HepG2 (cell line): Measurements from ENCODE around the gene SSH3. TPM values are rescaled to one million over a fixed set of nuclear protein-coding genes. Genes with fewer than 3 reads are reported as not detected.

Experiments used
- ATAC-seq: fragments of 200-7000 bp; cut with Tn5 transposase; 3 replicates; pipeline ENCODE4 v1.9.1; 2020; ENCODE audit warnings: mild to moderate bottlenecking, moderate library complexity
- BruUV-seq: library from RNA; stranded (reverse); fragments of 400-500 nt; replicated peaks from 2 replicates; lab custom pipeline; 2021; lab: Mats Ljungman, UMichigan
- CTCF ChIA-PET: fragments of 300-600 bp; formaldehyde crosslinking; extraction: SDS; loops from one replicate; lab custom pipeline; 2021; ENCODE audit warnings: low total read pairs, inconsistent platforms, low intra/inter-chr PET ratio; lab: Yijun Ruan, JAX
- POLR2A ChIA-PET: fragments of 350-600 bp; sonication (Branson Sonifier 250); formaldehyde crosslinking; loops from one replicate; lab custom pipeline; 2020; ENCODE audit warnings: antibody characterized with exemption, inconsistent platforms; lab: Yijun Ruan, JAX
- DNase-seq: peaks from one replicate; pipeline ENCODE4 v3.0.0-alpha.2; 2015; ENCODE audit warnings: low spot score
- FAIRE-seq: peaks from 3 replicates; lab custom pipeline; 2011; peaks lifted over from hg19 to GRCh38; lab: Jason Lieb, UNC
- H2AFZ ChIP-seq: one replicate; pipeline ENCODE4 v1.6.1; 2011; ENCODE audit warnings: low read length, inconsistent platforms
- H3K27ac ChIP-seq: fragments of 300-600 bp; 3 replicates; pipeline ENCODE4 v1.8.0; 2011; ENCODE audit warnings: mixed run types, mild to moderate bottlenecking, mixed read lengths, low read length, inconsistent platforms; ENCODE audit not compliant: insufficient read depth; ENCODE audit errors: extremely low read length
- H3K27me3 ChIP-seq, 2 experiments: fragments of 200-600 bp in 1 of 2; 2 replicates in 1 of 2; 3 replicates in 1 of 2; pipeline versions ENCODE4 v1.6.0 to v1.8.0; 2011; ENCODE audit warnings: low read length in 2 of 2, mild to moderate bottlenecking in 2 of 2, moderate library complexity in 2 of 2, inconsistent platforms in 1 of 2; ENCODE audit not compliant: insufficient read depth in 2 of 2, control insufficient read depth in 1 of 2
- H3K36me3 ChIP-seq, 2 experiments: fragments of 200-600 bp in 1 of 2; replicated peaks in 1 of 2; 2 replicates in 1 of 2; 3 replicates in 1 of 2; pipeline versions ENCODE4 v1.5.1 to v1.8.0; 2011; ENCODE audit warnings: low read length in 2 of 2, inconsistent platforms in 1 of 2; ENCODE audit not compliant: insufficient read depth in 2 of 2, control insufficient read depth in 1 of 2
- H3K4me1 ChIP-seq: 2 replicates; pipeline ENCODE4 v1.5.1; 2012; ENCODE audit warnings: low read length, inconsistent platforms; ENCODE audit not compliant: insufficient read depth
- H3K4me2 ChIP-seq: 2 replicates; pipeline ENCODE4 v1.6.0; 2011; ENCODE audit warnings: low read depth, low read length, inconsistent platforms
- H3K4me3 ChIP-seq, 3 experiments: fragments of 200-600 bp in 1 of 3; sonication (generic), shearing (Covaris generic) in 1 of 3; replicated peaks in 1 of 3; 2 replicates each; pipeline ENCODE4 v1.5.1; 2011 to 2016; ENCODE audit warnings: low read length in 3 of 3, inconsistent platforms in 2 of 3, low read depth in 2 of 3, mild to moderate bottlenecking in 2 of 3, control low read depth in 1 of 3, mixed read lengths in 1 of 3; ENCODE audit not compliant: insufficient read depth in 1 of 3
- H3K79me2 ChIP-seq: one replicate; pipeline ENCODE4 v1.6.1; 2011; ENCODE audit warnings: low read length, inconsistent platforms; ENCODE audit not compliant: insufficient read depth
- H3K9ac ChIP-seq: 2 replicates; pipeline ENCODE4 v1.6.0; 2011; ENCODE audit warnings: mild to moderate bottlenecking, low read depth, low read length, inconsistent platforms; ENCODE audit not compliant: insufficient read depth
- H3K9me3 ChIP-seq: 2 replicates; pipeline ENCODE4 v1.5.1; 2012; ENCODE audit warnings: mild to moderate bottlenecking, low read length
- H4K20me1 ChIP-seq: 2 replicates; pipeline ENCODE4 v1.6.0; 2011; ENCODE audit warnings: inconsistent platforms, mild to moderate bottlenecking, low read length, moderate library complexity; ENCODE audit not compliant: insufficient read depth
- BORCS8-MEF2B ChIP-seq: sonication (generic); formaldehyde crosslinking; IDR thresholded peaks from 2 replicates; pipeline ENCODE4 v1.8.0; 2022; ENCODE audit warnings: mild to moderate bottlenecking, missing genetic modification reagents
- CREB3 ChIP-seq: sonication (generic); formaldehyde crosslinking; IDR thresholded peaks from 2 replicates; pipeline ENCODE4 v1.5.0; 2020; ENCODE audit warnings: missing genetic modification reagents
- GTF2F1 ChIP-seq: fragments of 150-350 bp; IDR thresholded peaks from 2 replicates; pipeline ENCODE4 v1.6.1; 2014; ENCODE audit warnings: low read length
- SPEN ChIP-seq: sonication (generic); formaldehyde crosslinking; IDR thresholded peaks from 2 replicates; pipeline ENCODE4 v1.5.1; 2020; ENCODE audit warnings: low read depth, mild to moderate bottlenecking, missing genetic modification reagents
- STAT6 ChIP-seq: sonication (generic); formaldehyde crosslinking; IDR thresholded peaks from 2 replicates; pipeline ENCODE4 v1.4.0; 2020; ENCODE audit warnings: missing genetic modification reagents, mild to moderate bottlenecking, borderline replicate concordance
- TAF1 ChIP-seq: sonication (generic); formaldehyde crosslinking; IDR thresholded peaks from 2 replicates; pipeline ENCODE4 v1.4.0; 2020; ENCODE audit warnings: missing genetic modification reagents
- THAP11 ChIP-seq: IDR thresholded peaks from 2 replicates; pipeline ENCODE4 v1.6.1; 2016; ENCODE audit warnings: missing biosample characterization, missing genetic modification reagents
- ZFYVE20 ChIP-seq: sonication (generic); formaldehyde crosslinking; IDR thresholded peaks from 2 replicates; pipeline ENCODE4 v1.8.0; 2023; ENCODE audit warnings: low read depth, mild to moderate bottlenecking, moderate library complexity, missing genetic modification reagents, borderline replicate concordance
- ZMAT3 ChIP-seq: sonication (generic); formaldehyde crosslinking; conservative IDR thresholded peaks from 2 replicates; pipeline ENCODE4 v1.7.0; 2021; ENCODE audit warnings: missing genetic modification reagents
- ZNF256 ChIP-seq: sonication (generic); formaldehyde crosslinking; conservative IDR thresholded peaks from 2 replicates; pipeline ENCODE4 v1.4.0; 2020; ENCODE audit warnings: missing genetic modification reagents
- ZNF558 ChIP-seq: sonication (generic); formaldehyde crosslinking; IDR thresholded peaks from 2 replicates; pipeline ENCODE4 v1.9.0; 2022; ENCODE audit warnings: mild to moderate bottlenecking, missing genetic modification reagents, borderline replicate concordance
- ZNF879 ChIP-seq: sonication (generic); formaldehyde crosslinking; IDR thresholded peaks from 2 replicates; pipeline ENCODE4 v1.8.1; 2023; ENCODE audit warnings: missing genetic modification reagents
- ZSCAN29 ChIP-seq: sonication (generic); formaldehyde crosslinking; conservative IDR thresholded peaks from 2 replicates; pipeline ENCODE4 v1.4.0; 2020; ENCODE audit warnings: mild to moderate bottlenecking, missing genetic modification reagents
- ZXDC ChIP-seq: sonication (generic); formaldehyde crosslinking; IDR thresholded peaks from 2 replicates; pipeline ENCODE4 v1.5.0; 2020; ENCODE audit warnings: mild to moderate bottlenecking, missing genetic modification reagents
- WGBS: methylation state at CpG from one replicate; pipeline ENCODE4 v1.1.6; 2017; ENCODE audit warnings: low lambda C conversion rate; 5-methylcytosine and 5-hydroxymethylcytosine counted together
- in situ Hi-C: cut with HindIII; loops from 2 replicates; pipeline ENCODE4 v1.10.0; 2017; ENCODE audit warnings: low pct_unique_long_range_greater_than_20kb; ENCODE audit not compliant: extremely low pct_ligation_motif_present
- intact Hi-C: fragments of 100-400 bp; cut with micrococcal nuclease; formaldehyde crosslinking; loops from one replicate; pipeline ENCODE4 v1.10.0; 2022; ENCODE audit not compliant: unreplicated experiment
- polyA plus RNA-seq, 8 experiments: library from polyadenylated mRNA; depleted of rRNA in 3 of 8; stranded (reverse) in 7 of 8; unstranded in 1 of 8; fragments of >200 nt; fragmentation: Illumina TruSeq in 4 of 8; extraction: Trizol in 4 of 8; gene quantifications; 2 replicates each; pipeline versions ENCODE4 v1.2.1 to v1.2.3, GENCODE V29; 2011 to 2016; ENCODE audit warnings: low read depth in 4 of 8, missing spikeins in 1 of 8, mixed read lengths in 1 of 8; ENCODE audit not compliant: insufficient read depth in 1 of 8
- total RNA-seq, 5 experiments: library from RNA; depleted of rRNA; stranded (reverse); fragments of >200 nt; fragmentation: Illumina TruSeq; extraction: Trizol; gene quantifications; 2 replicates each; pipeline ENCODE4 v1.2.3, GENCODE V29; 2016; ENCODE audit warnings: low read depth in 1 of 5

The SSH3 gene
- total and polyA plus RNA-seq, 2 of the 13 experiments (the other 11 are each of a cell fraction or from before 2014, with no cell fraction given): 12.4 to 18.8 TPM

DNA sequence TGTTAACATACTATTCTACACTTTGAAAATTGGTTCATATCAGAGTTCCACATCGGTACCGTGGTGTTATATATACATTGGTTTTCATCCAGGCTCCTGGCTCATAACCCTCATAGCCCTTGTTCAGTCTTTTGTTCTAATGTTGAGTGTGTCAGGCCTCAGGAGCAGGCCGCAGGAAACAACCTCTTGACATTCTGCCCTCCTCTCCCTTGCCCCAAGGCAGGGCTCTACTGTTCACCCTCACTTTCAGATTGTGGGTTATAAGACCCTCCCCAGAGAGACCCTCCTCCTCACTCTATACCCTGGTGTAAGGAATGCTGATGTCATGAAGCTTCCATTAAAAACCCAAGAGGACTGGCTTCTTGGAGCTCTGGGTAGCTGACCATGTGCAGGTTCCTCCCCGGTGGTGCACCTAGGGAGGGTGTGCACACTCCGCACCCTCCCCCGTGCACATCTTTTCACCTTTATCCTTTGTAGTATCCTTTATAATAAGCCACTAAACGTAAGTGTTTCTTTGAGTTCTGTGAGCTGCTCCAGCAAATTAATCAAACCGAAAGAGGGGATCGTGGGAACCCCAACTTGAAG, 12.1 kb downstream of the SSH3 start:
- 63% methylated on average over 9 of the region's 9 CpGs for WGBS
- Histone ChIP-seq H4K20me1 (no peaks in the 10 kb centered on the region), H3K4me3 (no peak overlapping the region), H3K27ac (no peak overlapping the region), H3K9ac (no peak overlapping the region), H3K4me2 (no peak overlapping the region; the same call in 1 of the 2 replicates), H3K4me1 (peaks cover 15% of the 10 kb centered on the region), H3K9me3 (no peaks in the 10 kb centered on the region), H3K27me3 (no peaks in the 10 kb centered on the region), H3K79me2 (no peaks in the 10 kb centered on the region), H2AFZ (no peak overlapping the region), H3K36me3 (no peaks in the 10 kb centered on the region)
- intact Hi-C loops (loop anchor here (5.0 to 10.0 kb wide), 2 partner anchors 201 to 233 kb away; partner anchors contain the start of gene KDM2A), in situ Hi-C loops (loop anchor here (5.0 kb wide), 2 partner anchors 53 to 233 kb away; no protein-coding TSS in a partner anchor)
- DNase-seq: no peak
- ChIA-PET CTCF (no interaction called here), POLR2A (interaction anchor here (0.6 to 3.8 kb wide), 2 partner anchors 11 to 27 kb away, joined by 3 to 35 read pairs; partner anchors contain the start of gene SSH3)
- no TSS peak for BruUV-seq
- no peak for ATAC-seq
- FAIRE-seq: no peak
- TF ChIP-seq CREB3 (no peak), ZXDC (CRISPR knock-in tag) (no peak), TAF1 (no peak), STAT6 (no peak), ZFYVE20 (CRISPR knock-in tag) (no peak), ZNF256 (no peak), ZMAT3 (no peak), SPEN (no peak), GTF2F1 (no peak), ZNF879 (CRISPR knock-in tag) (no peak), BORCS8-MEF2B (CRISPR knock-in tag) (no peak), THAP11 (no peak), ZNF558 (CRISPR knock-in tag) (no peak), ZSCAN29 (CRISPR knock-in tag) (no peak)
